ENCODE data around the gene SBNO2.

Gene SBNO2

GRCh38 chr19:1159864-1160595 is 14.0 kb downstream of the SBNO2 start:
- TF ChIP-seq YY1 (IDR thresholded peaks at IDR 0.05; ENCODE audit: insufficient read depth, insufficient read length) (no peak), ZNF274 (IDR thresholded peaks at IDR 0.05; ENCODE audit: low read depth, low read length) (no peak), SUZ12 (IDR thresholded peaks at IDR 0.05; ENCODE audit: extremely low read depth, insufficient read depth, insufficient read length) (no peak)
- Histone ChIP-seq H3K4me3 (ENCODE audit: insufficient read length, low read depth) (no peak overlapping the region), H3K27me3 (ENCODE audit: insufficient read depth, insufficient read length) (no peaks in the 10 kb centered on the region), H3K9me3 (ENCODE audit: insufficient read depth, low read length) (no peaks in the 10 kb centered on the region), H3K9ac (ENCODE audit: insufficient read length, low read depth) (no peak overlapping the region), H3K4me1 (ENCODE audit: insufficient read depth, insufficient read length) (peaks cover 30% of the 10 kb centered on the region), H3K36me3 (ENCODE audit: insufficient read depth, insufficient read length, low read length) (peaks cover 64% of the 10 kb centered on the region)
- no peak for DNase-seq (ENCODE audit: low read depth, low spot score)

- no peak for TF ChIP-seq YY1 (IDR thresholded peaks at IDR 0.05; ENCODE audit: insufficient read depth, insufficient read length)
- TF ChIP-seq ZNF274 (IDR thresholded peaks at IDR 0.05; ENCODE audit: low read depth, low read length): no peak
- TF ChIP-seq SUZ12 (IDR thresholded peaks at IDR 0.05; ENCODE audit: extremely low read depth, insufficient read depth, insufficient read length): no peak
- H3K9me3 ChIP-seq (ENCODE audit: insufficient read depth, low read length): no peaks in the 10 kb centered on the region
These were observed 15.1 kb downstream of the SBNO2 start for GRCh38 chr19:1158885-1159448.

GRCh38 chr19:1157931-1158884 is 15.9 kb downstream of the SBNO2 start:
- Histone ChIP-seq H3K36me3 (ENCODE audit: insufficient read depth, insufficient read length, low read length) (peaks cover 67% of the 10 kb centered on the region), H3K9me3 (ENCODE audit: insufficient read depth, low read length) (no peaks in the 10 kb centered on the region), H3K27me3 (ENCODE audit: insufficient read depth, insufficient read length) (no peaks in the 10 kb centered on the region), H3K4me3 (ENCODE audit: insufficient read length, low read depth) (no peak overlapping the region), H3K9ac (ENCODE audit: insufficient read length, low read depth) (peak overlapping the region; percentile 21), H3K4me1 (ENCODE audit: insufficient read depth, insufficient read length) (peaks cover 26% of the 10 kb centered on the region)
- DNase-seq (ENCODE audit: low read depth, low spot score): no peak
- TF ChIP-seq SUZ12 (IDR thresholded peaks at IDR 0.05; ENCODE audit: extremely low read depth, insufficient read depth, insufficient read length) (no peak), ZNF274 (IDR thresholded peaks at IDR 0.05; ENCODE audit: low read depth, low read length) (no peak), YY1 (IDR thresholded peaks at IDR 0.05; ENCODE audit: insufficient read depth, insufficient read length) (no peak)

More at GRCh38 chr19:1158885-1159448, 15.1 kb downstream of the SBNO2 start:
- H3K4me3 ChIP-seq (ENCODE audit: insufficient read length, low read depth): no peak overlapping the region
- H3K36me3 ChIP-seq (ENCODE audit: insufficient read depth, insufficient read length, low read length): peaks cover 68% of the 10 kb centered on the region
- no peak overlapping the region for H3K9ac ChIP-seq (ENCODE audit: insufficient read length, low read depth)
- DNase-seq (ENCODE audit: low read depth, low spot score): no peak
- H3K4me1 ChIP-seq (ENCODE audit: insufficient read depth, insufficient read length): peaks cover 28% of the 10 kb centered on the region
- H3K27me3 ChIP-seq (ENCODE audit: insufficient read depth, insufficient read length): no peaks in the 10 kb centered on the region

- Histone ChIP-seq H3K9ac (ENCODE audit: insufficient read length, low read depth) (no peak overlapping the region), H3K4me3 (ENCODE audit: insufficient read length, low read depth) (no peak overlapping the region), H3K36me3 (ENCODE audit: insufficient read depth, insufficient read length, low read length) (peaks cover 69% of the 10 kb centered on the region), H3K4me1 (ENCODE audit: insufficient read depth, insufficient read length) (peaks cover 17% of the 10 kb centered on the region), H3K27me3 (ENCODE audit: insufficient read depth, insufficient read length) (no peaks in the 10 kb centered on the region), H3K9me3 (ENCODE audit: insufficient read depth, low read length) (no peaks in the 10 kb centered on the region)
- TF ChIP-seq SUZ12 (IDR thresholded peaks at IDR 0.05; ENCODE audit: extremely low read depth, insufficient read depth, insufficient read length) (no peak), ZNF274 (IDR thresholded peaks at IDR 0.05; ENCODE audit: low read depth, low read length) (no peak)
- no peak for DNase-seq (ENCODE audit: low read depth, low spot score)
These were observed 17.0 kb downstream of the SBNO2 start for GRCh38 chr19:1156830-1157615.

- Histone ChIP-seq H3K9ac (ENCODE audit: insufficient read length, low read depth) (no peak overlapping the region), H3K4me3 (ENCODE audit: insufficient read length, low read depth) (no peak overlapping the region), H3K36me3 (ENCODE audit: insufficient read depth, insufficient read length, low read length) (peaks cover 75% of the 10 kb centered on the region), H3K4me1 (ENCODE audit: insufficient read depth, insufficient read length) (peaks cover 17% of the 10 kb centered on the region), H3K9me3 (ENCODE audit: insufficient read depth, low read length) (no peaks in the 10 kb centered on the region), H3K27me3 (ENCODE audit: insufficient read depth, insufficient read length) (no peaks in the 10 kb centered on the region)
- no peak for DNase-seq (ENCODE audit: low read depth, low spot score)
- TF ChIP-seq YY1 (IDR thresholded peaks at IDR 0.05; ENCODE audit: insufficient read depth, insufficient read length) (no peak), SUZ12 (IDR thresholded peaks at IDR 0.05; ENCODE audit: extremely low read depth, insufficient read depth, insufficient read length) (no peak), ZNF274 (IDR thresholded peaks at IDR 0.05; ENCODE audit: low read depth, low read length) (no peak)
These were observed 17.7 kb downstream of the SBNO2 start for GRCh38 chr19:1156305-1156801.

- H3K36me3 ChIP-seq (ENCODE audit: insufficient read depth, insufficient read length, low read length): peaks cover 80% of the 10 kb centered on the region
- TF ChIP-seq SUZ12 (IDR thresholded peaks at IDR 0.05; ENCODE audit: extremely low read depth, insufficient read depth, insufficient read length): no peak
- no peak for TF ChIP-seq YY1 (IDR thresholded peaks at IDR 0.05; ENCODE audit: insufficient read depth, insufficient read length)
- no peak for TF ChIP-seq ZNF274 (IDR thresholded peaks at IDR 0.05; ENCODE audit: low read depth, low read length)
- H3K4me3 ChIP-seq (ENCODE audit: insufficient read length, low read depth): no peak overlapping the region
- no peak for DNase-seq (ENCODE audit: low read depth, low spot score)
- H3K9me3 ChIP-seq (ENCODE audit: insufficient read depth, low read length): no peaks in the 10 kb centered on the region
- H3K4me1 ChIP-seq (ENCODE audit: insufficient read depth, insufficient read length): peaks cover 17% of the 10 kb centered on the region
- no peaks in the 10 kb centered on the region for H3K27me3 ChIP-seq (ENCODE audit: insufficient read depth, insufficient read length)
- no peak overlapping the region for H3K9ac ChIP-seq (ENCODE audit: insufficient read length, low read depth)
These were observed 18.4 kb downstream of the SBNO2 start for GRCh38 chr19:1155352-1156304.

Measured in NT2/D1 (cell line).